Stimulated activated CD8-positive, alpha-beta memory T cell treated with anti-CD3 and anti-CD28 coated beads, Interleukin-7, amount 100 ng/mL, for 48 hours (primary cell): ENCODE data around the gene PLK4.
"Not testable (repeated sequence)": the region's sequence is repeated elsewhere in the genome, so short reads cannot be mapped to it uniquely, and the experiment has no call there.

ENCODE experiments used
- DNase-seq, 2 donors: peaks; one replicate each; pipeline ENCODE4 v3.0.0-alpha.2; 2020; ENCODE audit warnings: low read depth in 1 of 2; ENCODE audit errors: extremely low read depth in 1 of 2

PLK4 gene

DNA sequence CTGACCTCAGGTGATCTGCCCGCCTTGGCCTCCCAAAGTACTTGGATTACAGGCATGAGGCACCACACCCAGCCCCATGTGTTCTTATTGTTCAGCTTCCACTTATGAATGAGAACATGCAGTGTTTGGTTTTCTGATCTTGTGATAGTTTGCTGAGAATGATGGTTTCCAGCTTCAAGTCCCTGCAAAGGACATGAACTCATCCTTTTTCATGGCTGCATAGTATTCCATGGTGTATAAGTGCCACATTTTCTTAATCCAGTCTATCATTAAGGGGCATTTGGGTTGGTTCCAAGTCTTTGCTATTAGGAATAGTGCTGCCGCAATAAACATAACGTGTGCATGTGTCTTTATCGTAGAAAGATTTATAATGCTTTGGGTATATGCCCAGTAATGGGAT lies 19.0 kb downstream of the PLK4 start:
- DNase-seq: not testable (repeated sequence)

DNA sequence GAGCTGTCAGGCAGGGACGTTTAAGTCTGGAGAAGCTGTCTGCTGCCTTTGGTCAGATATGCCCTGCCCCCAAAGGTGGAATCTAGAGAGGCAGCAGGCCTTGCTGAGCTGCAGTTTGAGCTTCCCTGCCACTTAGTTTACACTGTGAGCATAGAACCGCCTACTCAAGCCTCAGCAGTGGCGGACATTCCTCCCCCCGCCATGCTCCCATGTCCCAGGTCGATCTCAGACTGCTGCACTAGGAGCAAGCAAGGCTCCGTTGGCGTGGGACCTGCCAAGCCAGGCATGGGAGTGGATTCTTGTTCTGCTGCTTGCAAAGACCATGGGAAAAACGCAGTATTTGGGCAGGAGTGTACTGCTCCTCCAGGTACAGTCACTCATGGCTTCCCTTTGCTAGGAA lies 24.3 kb downstream of the PLK4 start:
- no peak for DNase-seq

DNA sequence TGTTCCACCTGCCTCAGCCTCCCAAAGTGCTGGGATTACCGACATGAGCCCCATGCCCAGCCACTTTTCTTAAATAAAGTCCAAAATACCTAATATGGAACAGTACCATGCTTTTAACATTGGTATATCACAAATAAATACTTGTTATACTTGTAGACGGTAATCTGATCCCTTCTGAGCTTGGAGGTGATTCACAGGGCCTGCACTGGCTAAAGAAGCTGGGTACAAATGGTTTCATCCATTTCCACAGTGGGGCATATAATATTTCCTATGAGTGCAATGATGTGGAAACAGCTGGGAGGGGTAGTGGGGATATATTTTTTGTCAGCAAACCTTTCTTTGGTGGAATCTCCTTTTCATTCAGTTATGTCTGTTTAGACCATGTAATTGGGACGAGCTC lies 35.8 kb downstream of the PLK4 start:
- no peak for DNase-seq

DNA sequence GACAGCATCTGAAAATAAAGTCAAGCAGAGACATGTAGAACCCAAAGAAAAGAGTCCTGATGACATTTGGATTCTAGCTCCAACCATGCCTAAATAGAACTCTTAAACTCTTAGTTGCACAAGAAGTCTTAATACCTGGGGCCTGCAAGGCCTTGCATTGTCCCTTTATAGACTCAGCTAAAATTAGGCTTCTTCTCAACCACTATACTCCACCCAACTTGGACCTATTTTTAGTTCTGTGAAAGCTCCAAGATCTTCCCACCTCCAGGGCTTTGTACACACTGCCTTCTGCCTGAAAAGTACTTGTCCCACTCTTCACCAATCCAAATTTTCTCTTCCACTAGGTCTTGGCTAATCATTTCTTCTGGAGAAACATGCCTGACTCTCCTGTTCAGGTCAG lies 36.5 kb downstream of the PLK4 start:
- DNase-seq: no peak

GRCh38 chr4:127920521-127920920 lies 39.8 kb downstream of the PLK4 start:
- no peak for DNase-seq

DNA sequence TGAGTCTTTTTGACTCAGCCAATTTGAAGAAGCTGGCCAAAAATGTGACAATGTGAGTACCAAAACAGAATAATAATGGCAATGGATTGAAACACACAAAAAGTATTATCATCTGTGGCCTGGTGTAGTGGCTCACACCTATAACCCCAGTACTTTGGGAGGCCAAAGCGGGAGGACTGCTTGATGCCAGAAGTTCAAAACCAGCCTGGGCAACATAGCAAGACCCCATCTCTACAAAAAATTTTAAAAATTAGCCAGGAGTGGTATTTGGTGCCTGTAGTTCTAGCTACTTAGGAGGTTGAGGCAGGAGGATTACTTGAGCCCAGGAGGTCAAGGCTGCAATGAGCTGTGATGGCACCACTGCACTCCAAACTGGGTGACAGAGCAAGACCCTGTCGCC lies 41.5 kb downstream of the PLK4 start:
- DNase-seq: no peak

GRCh38 chr4:127925720-127926119 lies 45.0 kb downstream of the PLK4 start:
- DNase-seq: not testable (repeated sequence)

- no peak for DNase-seq
These were observed 49.5 kb downstream of the PLK4 start for GRCh38 chr4:127930175-127930574.

DNA sequence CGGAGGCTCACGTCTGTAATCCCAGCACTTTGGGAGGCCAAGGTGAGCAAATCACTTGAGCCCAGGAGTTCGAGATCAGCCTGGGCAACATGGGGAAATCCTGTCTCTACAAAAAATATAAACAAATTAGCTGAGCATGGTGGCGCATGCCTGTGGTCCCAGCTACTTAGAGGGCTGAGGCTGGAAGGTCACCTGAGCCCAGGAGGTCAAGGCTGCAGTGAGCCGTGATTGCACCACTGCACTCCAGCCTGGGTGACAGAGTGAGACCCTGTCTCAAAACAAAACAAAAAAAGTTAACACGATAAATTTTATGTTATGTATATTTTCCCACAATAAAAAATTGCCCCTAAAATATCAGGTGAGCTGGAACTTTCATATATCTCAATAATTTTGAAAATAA lies 51.1 kb downstream of the PLK4 start:
- DNase-seq: not testable (repeated sequence)

DNA sequence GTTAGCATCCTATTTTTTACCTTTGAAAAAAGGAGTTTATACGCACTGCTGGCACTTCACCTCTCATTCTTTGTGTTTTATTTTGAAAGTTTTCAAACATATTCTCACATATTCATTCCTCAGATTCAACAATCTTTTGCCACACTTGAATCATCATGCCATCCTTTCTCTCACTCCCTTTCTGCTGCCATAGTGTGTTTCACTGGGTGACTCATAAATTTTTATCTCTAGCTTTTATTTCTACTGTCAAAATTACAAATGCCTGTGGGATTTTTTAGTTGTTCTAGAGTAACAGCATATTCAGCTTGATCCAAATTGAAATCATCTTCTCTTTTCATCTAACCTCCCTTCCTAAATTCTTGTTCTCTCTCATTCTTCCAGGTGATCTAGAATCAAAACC lies 56.3 kb downstream of the PLK4 start:
- no peak for DNase-seq
